ENCODE measurements around the gene TEKT3.

The TEKT3 gene

DNA sequence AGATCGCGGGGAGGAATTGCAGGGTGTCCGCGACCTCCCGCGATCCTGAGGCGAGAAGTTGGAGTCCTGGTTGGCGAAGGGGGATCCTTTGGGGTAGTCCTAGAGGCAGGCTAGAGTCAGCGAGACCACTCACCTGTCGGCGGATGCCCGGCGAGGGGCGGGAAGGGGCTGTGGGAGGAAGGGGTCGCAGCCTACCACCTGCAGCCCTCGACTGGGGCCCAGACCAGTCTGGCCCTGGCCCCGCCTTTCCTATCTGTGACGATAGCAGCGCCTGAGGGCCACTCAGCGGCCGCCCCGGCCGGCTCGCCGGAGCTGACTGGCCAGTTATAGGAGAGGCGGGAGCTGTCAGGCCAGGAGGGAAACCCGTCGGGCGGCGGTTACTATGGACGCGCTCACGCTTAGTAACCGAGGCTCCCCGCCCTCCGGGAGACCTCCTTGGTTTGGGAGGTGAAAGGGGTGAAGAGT lies at the start of gene TEKT3:
Gene TEKT3, minus strand, starts transcription at position 213 of the 465 bp plus-strand sequence. CDS start 10,012 bp downstream, outside the sequence.
- peak; percentile 22 for DNase-seq (ENCODE audit: low spot score)

- DNase-seq (ENCODE audit: low spot score), result no peak
Observed at GRCh38 chr17:15388356-15389041, 47.1 kb upstream of the TEKT3 start.

DNA sequence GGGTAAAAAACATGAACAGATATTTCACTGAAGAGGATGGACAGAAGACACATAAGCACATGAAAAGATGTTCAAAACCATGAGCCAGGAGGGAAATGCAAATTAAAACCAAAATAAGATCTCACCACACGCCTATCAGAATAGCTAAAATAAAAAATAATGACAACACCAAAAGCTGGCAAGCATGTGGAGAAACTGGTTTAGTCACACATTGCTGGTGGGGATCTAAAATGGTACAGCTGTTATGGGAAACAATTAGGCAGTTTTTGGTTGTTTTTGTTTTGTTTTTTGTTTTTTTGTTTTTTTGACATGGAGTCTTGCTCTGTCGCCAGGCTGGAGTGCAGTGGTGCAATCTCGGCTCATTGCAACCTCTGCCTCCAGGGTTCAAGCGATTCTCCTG lies 44.7 kb upstream of the TEKT3 start:
- no peak for DNase-seq (ENCODE audit: low spot score)

- DNase-seq (ENCODE audit: low spot score), result no peak
Observed at GRCh38 chr17:15385305-15385704, 43.9 kb upstream of the TEKT3 start.

DNA sequence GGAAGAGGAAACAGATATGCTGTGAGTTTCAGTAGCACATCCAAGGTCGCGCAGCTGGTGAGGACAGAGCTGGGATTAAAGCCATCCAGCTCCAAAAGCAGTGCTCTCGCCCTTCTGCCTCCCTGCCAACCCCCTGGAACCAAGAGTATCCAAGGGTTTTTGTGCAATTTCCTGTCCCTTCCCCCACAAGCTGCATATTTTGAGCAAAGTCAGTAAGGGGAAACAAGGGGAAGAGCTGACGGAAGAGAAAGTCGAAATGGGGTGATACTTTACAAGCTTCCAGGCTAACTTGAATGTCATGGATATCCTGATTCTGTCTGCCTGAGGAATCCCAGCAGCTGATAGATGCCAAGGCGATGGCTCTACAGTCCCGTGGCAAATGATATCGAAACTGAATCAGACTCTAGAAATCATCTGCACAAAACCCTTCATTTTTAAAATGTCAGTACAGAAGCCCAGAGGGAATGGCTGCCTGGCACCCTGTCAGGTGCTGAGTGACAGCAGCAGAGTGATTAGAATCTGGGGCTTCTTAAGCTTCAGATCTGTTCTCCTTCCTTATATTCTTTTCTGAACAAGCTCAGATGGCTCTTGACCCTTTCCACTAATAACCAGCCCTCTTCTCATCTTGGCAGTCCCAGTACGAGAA lies 42.9 kb upstream of the TEKT3 start:
- no peak for DNase-seq (ENCODE audit: low spot score)

DNA sequence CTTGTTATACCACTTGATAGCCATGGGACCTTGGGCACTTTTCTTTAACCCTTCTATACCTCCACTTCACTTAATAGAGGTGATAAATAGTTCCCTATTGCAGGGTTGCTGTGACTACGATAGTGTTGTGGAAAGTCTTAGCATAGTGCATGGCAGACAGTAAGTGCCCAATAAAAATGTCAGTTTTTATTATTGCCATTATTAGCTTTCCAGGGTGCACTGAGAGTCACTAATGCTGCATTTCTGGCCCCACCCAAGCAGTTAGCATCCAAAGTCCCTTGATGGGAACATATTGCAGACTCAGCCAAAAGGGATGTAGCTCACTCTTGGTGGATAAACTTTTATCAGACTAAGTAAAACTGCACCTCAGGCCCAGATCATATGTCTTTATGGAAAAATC lies 41.5 kb upstream of the TEKT3 start:
- DNase-seq (ENCODE audit: low spot score), result no peak

- no peak for DNase-seq (ENCODE audit: low spot score)
Observed at GRCh38 chr17:15381707-15382106, 40.3 kb upstream of the TEKT3 start.

- no peak for DNase-seq (ENCODE audit: low spot score)
Observed at GRCh38 chr17:15380446-15380845, 39.0 kb upstream of the TEKT3 start.

- DNase-seq (ENCODE audit: low spot score), result no peak
Observed at GRCh38 chr17:15379659-15380058, 38.3 kb upstream of the TEKT3 start.

- DNase-seq (ENCODE audit: low spot score), result no peak
Observed at GRCh38 chr17:15378243-15378642, 36.8 kb upstream of the TEKT3 start.

- DNase-seq (ENCODE audit: low spot score), result no peak
Observed at GRCh38 chr17:15377616-15378015, 36.2 kb upstream of the TEKT3 start.

DNA sequence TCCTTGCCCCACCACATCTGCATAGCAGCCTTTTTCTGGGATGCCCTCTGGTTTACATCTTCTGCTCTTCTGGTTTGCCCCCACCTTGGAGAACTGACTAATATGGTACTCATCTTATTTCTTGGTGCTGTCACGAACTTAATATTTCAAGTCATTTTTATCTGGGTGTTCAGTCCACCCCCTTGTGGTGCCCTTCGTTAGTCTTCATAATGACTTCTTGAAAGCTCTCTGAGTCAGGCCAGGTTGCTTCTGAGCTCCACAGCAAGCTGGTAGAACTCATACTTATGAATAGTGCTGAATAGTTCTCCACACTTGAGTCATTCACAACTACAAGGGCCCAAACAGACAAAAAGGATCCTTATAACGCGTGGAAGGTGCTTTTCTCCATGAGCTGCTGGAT lies 35.8 kb upstream of the TEKT3 start:
- DNase-seq (ENCODE audit: low spot score), result no peak

DNA sequence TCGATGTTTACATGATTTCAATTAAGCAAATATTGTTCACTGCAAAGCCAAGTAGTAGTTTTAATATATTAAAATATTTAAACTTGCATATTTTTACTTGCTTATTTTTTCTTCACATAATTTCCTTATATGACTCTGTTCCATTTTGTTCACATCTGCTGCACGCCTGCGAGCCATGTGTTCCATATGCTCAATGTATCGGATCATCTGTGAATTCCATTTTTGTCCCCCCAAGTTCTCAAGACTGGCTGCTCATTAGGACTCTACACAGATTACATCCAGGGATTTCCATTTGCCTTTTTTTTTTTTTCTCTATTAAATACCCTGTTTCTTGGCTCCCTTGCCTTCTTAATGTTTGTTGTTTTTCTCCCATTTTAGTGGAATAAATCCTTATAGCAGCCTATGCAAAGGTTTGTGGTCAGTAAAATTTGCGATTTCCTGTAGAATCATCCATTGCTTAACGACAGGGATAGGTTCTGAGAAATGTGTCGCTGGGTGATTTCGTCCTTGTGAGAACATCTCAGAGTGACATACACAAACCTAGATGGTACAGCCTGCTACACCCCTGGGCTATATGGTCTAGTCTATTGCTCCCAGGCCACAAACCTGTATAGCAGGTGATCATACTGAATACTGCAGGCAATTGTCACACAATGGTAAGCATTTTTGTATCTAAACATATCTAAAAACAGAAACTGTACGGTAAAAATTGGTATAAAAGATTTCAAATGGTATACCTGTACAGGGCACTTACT lies 30.2 kb upstream of the TEKT3 start:
- DNase-seq (ENCODE audit: low spot score), result no peak

DNA sequence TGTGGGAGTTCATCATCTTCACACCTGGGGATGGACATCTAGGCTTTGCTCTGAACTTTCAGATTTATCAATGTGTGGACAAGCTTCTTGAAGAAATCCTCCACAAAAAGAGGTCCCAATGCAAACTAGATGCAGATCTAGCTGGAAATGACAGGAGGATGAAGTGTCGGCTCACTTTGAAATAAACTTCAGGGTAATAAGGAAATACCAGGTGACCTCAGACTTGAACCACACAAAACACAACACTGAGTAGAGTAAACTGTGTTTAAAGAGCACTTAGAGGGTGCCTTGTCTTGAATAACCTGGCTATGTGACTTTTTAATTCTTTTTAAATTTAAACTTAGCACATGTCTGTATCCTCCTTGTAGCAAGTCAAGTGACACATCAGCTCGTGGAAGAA lies 27.2 kb upstream of the TEKT3 start:
- DNase-seq (ENCODE audit: low spot score), result no peak

DNA sequence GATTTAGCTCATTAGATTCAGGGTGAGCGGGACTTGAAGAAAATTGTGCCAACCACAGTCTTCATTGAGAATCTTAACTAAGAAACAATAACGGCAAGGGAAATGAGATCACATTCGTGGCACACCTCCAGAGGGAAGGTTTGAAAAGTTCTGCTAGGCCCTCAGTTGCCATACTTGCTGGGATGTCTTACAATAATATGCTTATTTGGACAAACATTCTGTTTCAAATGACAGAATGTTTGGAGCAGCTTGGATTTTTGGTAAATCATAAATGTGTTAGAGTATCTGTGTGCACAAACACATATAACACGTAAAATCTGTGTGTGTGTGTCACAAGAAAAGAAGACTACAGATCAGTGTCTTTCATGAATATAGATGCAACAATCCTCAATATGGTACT lies 24.6 kb upstream of the TEKT3 start:
- DNase-seq (ENCODE audit: low spot score), result no peak

DNA sequence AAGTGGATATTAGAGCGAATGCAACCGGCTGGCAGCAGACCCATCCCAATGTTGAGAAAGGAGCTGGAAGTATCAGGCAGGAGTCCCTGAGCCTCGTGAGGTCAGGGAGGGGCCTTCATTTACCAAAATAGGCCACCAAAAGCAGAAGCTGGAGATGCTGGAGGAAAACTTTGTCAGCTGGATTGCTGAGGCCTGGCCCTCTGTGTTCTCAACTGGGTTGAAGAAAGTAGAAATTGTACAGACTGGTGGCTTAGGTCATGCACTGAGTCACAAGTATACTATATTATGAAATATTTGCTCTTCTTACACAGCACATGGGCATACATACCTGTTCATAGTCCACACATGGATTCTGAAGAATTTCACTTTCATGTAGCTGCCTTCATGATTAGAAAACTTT lies 23.2 kb upstream of the TEKT3 start:
- no peak for DNase-seq (ENCODE audit: low spot score)

DNA sequence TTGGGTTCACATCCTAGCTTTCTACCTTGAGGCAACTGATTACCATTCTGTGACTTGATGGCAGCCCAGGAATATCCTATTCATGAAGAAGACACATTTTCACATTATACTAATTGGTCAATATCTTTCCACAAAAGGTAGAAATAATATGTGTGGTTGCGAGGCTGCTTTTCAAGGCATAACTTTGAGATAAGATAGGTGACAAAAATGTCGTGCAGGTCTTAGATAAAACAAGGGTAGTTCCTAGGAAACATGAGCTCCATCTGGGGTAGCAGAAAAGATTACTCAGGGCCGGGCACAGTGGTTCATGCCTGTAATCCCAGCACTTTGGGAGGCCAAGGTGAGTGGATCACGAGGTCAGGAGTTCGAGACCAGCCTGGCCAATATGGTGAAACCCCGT lies 22.3 kb upstream of the TEKT3 start:
- no peak for DNase-seq (ENCODE audit: low spot score)

- DNase-seq (ENCODE audit: low spot score), result no peak
Observed at GRCh38 chr17:15361592-15361991, 20.2 kb upstream of the TEKT3 start.

- DNase-seq (ENCODE audit: low spot score), result no peak
Observed at GRCh38 chr17:15361151-15361550, 19.8 kb upstream of the TEKT3 start.

- no peak for DNase-seq (ENCODE audit: low spot score)
Observed at GRCh38 chr17:15354256-15354655, 12.9 kb upstream of the TEKT3 start.

- DNase-seq (ENCODE audit: low spot score), result no peak
Observed at GRCh38 chr17:15351925-15352324, 10.5 kb upstream of the TEKT3 start.

- no peak for DNase-seq (ENCODE audit: low spot score)
Observed at GRCh38 chr17:15351478-15351840, 10.1 kb upstream of the TEKT3 start.

DNA sequence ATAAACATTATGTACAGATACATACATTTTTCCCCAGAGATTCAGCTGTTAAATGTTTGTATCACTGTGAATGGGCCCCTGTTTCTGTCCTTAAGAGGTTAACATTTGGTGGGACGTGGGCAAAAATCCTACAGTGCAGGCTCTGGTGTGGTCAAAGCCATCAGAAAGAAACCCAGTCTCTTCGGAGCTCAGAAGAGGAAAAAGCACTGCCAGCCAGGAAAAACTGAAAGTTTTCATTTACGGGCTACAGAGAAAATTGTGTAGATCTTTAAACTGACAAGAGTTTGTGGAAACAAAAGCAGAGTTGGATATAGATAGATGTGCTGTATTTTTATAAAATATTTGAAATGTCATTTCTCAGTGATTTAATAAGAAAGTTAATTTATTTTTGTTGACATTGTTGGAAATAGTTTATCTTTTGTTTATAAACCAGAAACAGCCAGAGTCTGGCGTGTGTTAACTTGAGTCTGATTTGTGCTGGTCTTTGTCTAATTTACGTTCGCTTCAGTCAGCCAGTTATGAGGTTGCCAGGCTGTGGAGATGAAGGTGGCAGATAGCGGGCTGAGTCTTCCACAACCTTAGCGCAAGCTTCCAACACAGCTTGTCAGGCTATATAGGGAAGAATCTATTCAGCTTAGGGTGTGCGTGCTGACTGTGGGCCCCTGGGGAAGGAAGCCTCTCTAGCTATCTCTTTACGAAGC lies 9.5 kb upstream of the TEKT3 start:
- no peak for DNase-seq (ENCODE audit: low spot score)
